Tibial nerve (tissue), 3 donors: ENCODE data around the gene RAB3GAP2.

ENCODE experiments used
- CTCF ChIP-seq, 5 experiments: fragments of 200-600 bp in 3 of 5; fragments of 450-650 bp in 2 of 5; sonication (generic) in 3 of 5; IDR thresholded peaks; one replicate each; pipeline ENCODE4 v1.5.1; 2016 to 2019; ENCODE audit warnings: antibody characterized with exemption in 5 of 5, mild to moderate bottlenecking in 3 of 5, moderate library complexity in 2 of 5
- POLR2A ChIP-seq, 2 donors: fragments of 450-650 bp; IDR thresholded peaks; one replicate each; pipeline ENCODE4 v1.6.1; 2017; ENCODE audit warnings: antibody characterized with exemption in 2 of 2, mild to moderate bottlenecking in 2 of 2, moderate library complexity in 2 of 2

GRCh38 chr1:220121791-220122530, 150.3 kb downstream of the RAB3GAP2 start:
- TF ChIP-seq CTCF (IDR thresholded peaks at IDR 0.05), result no peak
- TF ChIP-seq POLR2A (IDR thresholded peaks at IDR 0.05), result no peak
